Uterus (tissue), 4 donors: ENCODE data around the gene SIPA1L3. TPM values are rescaled to one million over a fixed set of nuclear protein-coding genes. Genes with fewer than 3 reads are reported as not detected.

Experiments
- DNase-seq, 2 donors: peaks; one replicate each; pipeline ENCODE4 v3.0.0-alpha.2; 2019 to 2020
- H3K27ac ChIP-seq, 2 donors: fragments of 200-600 bp; sonication (generic); 1 replicate in 1 of 2; 2 replicates in 1 of 2; pipeline ENCODE4 v1.5.1; 2016 to 2018
- H3K27me3 ChIP-seq, 2 donors: fragments of 200-600 bp; sonication (generic); one replicate each; pipeline ENCODE4 v1.5.1; 2018 to 2019; ENCODE audit warnings: control low read depth in 1 of 2
- H3K36me3 ChIP-seq, 2 donors: fragments of 200-600 bp; sonication (generic); one replicate each; pipeline ENCODE4 v1.5.1; 2019; ENCODE audit warnings: control low read depth in 1 of 2
- H3K4me1 ChIP-seq, 2 donors: fragments of 200-600 bp; sonication (generic); one replicate each; pipeline ENCODE4 v1.5.1; 2018 to 2019; ENCODE audit warnings: control low read depth in 1 of 2
- H3K4me3 ChIP-seq, 2 donors: fragments of 200-600 bp; sonication (generic); 1 replicate in 1 of 2; 2 replicates in 1 of 2; pipeline ENCODE4 v1.5.1; 2018 to 2019; ENCODE audit warnings: mild to moderate bottlenecking in 1 of 2
- H3K9me3 ChIP-seq, 2 donors: fragments of 200-600 bp; sonication (generic); one replicate each; pipeline ENCODE4 v1.5.1; 2019; ENCODE audit warnings: control low read depth in 1 of 2
- CTCF ChIP-seq, 4 experiments: fragments of 200-600 bp in 2 of 4; fragments of 450-650 bp in 2 of 4; sonication (generic) in 2 of 4; IDR thresholded peaks; one replicate each; pipeline ENCODE4 v1.5.1; 2016 to 2019; ENCODE audit warnings: antibody characterized with exemption in 4 of 4, mild to moderate bottlenecking in 2 of 4, moderate library complexity in 1 of 4
- POLR2A ChIP-seq, 2 donors: fragments of 450-650 bp; IDR thresholded peaks; one replicate each; pipeline ENCODE4 v1.6.1; 2016; ENCODE audit warnings: antibody characterized with exemption in 2 of 2, mild to moderate bottlenecking in 1 of 2, moderate library complexity in 1 of 2
- intact Hi-C: fragments of 100-400 bp; cut with DNase I; formaldehyde crosslinking; loops from one replicate; pipeline ENCODE4 v1.15.1; 2023; ENCODE audit warnings: low total_unique reads
- total RNA-seq, 4 donors: library from RNA; depleted of rRNA in 3 of 4; stranded (reverse); fragments of >200 nt in 3 of 4; gene quantifications; one replicate each; pipeline versions ENCODE4 v1.1.0 to v1.2.4, GENCODE V29; 2014 to 2023
- donor health status: DM: yes; HTN: yes; CAD: no.

The SIPA1L3 gene
- total RNA-seq, 4 donors from 2014 or later: 11.5 to 41.8 (median 21.5) TPM

- Histone ChIP-seq H3K9me3 (no peaks in the 10 kb centered on the region), H3K27me3 (no peaks in the 10 kb centered on the region), H3K27ac (no peak overlapping the region), H3K36me3 (no peaks in the 10 kb centered on the region), H3K4me1 (no peaks in the 10 kb centered on the region), H3K4me3 (no peak overlapping the region)
- intact Hi-C loops: no loop called here
- TF ChIP-seq POLR2A (IDR thresholded peaks at IDR 0.05): no peak
- no peak for TF ChIP-seq CTCF (IDR thresholded peaks at IDR 0.05)
- DNase-seq: no peak
Observed at GRCh38 chr19:37997911-37998344, 90.9 kb downstream of the SIPA1L3 start.

GRCh38 chr19:37998801-37999308 lies 91.8 kb downstream of the SIPA1L3 start:
- no peaks in the 10 kb centered on the region for H3K36me3 ChIP-seq
- no peaks in the 10 kb centered on the region for H3K9me3 ChIP-seq
- no peaks in the 10 kb centered on the region for H3K27me3 ChIP-seq
- intact Hi-C loops: no loop called here
- H3K4me3 ChIP-seq: no peak overlapping the region
- no peak for DNase-seq
- no peak for TF ChIP-seq POLR2A (IDR thresholded peaks at IDR 0.05)
- TF ChIP-seq CTCF (IDR thresholded peaks at IDR 0.05): no peak
- no peaks in the 10 kb centered on the region for H3K4me1 ChIP-seq
- H3K27ac ChIP-seq: no peak overlapping the region

- peak in 1 of 2 donors; percentile 20 for DNase-seq
- H3K36me3 ChIP-seq: no peaks in the 10 kb centered on the region
- no peak for TF ChIP-seq CTCF (IDR thresholded peaks at IDR 0.05)
- no peak for TF ChIP-seq POLR2A (IDR thresholded peaks at IDR 0.05)
- H3K4me1 ChIP-seq: no peaks in the 10 kb centered on the region
- H3K9me3 ChIP-seq: no peaks in the 10 kb centered on the region
- intact Hi-C loops: no loop called here
- no peak overlapping the region for H3K4me3 ChIP-seq
- H3K27ac ChIP-seq: no peak overlapping the region
- no peaks in the 10 kb centered on the region for H3K27me3 ChIP-seq
Observed at GRCh38 chr19:37999309-38000213, 92.6 kb downstream of the SIPA1L3 start.

- Histone ChIP-seq H3K27me3 (no peaks in the 10 kb centered on the region), H3K4me3 (no peak overlapping the region), H3K27ac (no peak overlapping the region), H3K4me1 (no peaks in the 10 kb centered on the region), H3K36me3 (no peaks in the 10 kb centered on the region), H3K9me3 (no peaks in the 10 kb centered on the region)
- intact Hi-C loops: no loop called here
- no peak for DNase-seq
- TF ChIP-seq CTCF (IDR thresholded peaks at IDR 0.05) (no peak), POLR2A (IDR thresholded peaks at IDR 0.05) (no peak)
Observed at GRCh38 chr19:38001158-38001781, 94.3 kb downstream of the SIPA1L3 start.
